Measurements from ENCODE around the gene PCF11. TPM values are rescaled to one million over a fixed set of nuclear protein-coding genes. Genes with fewer than 3 reads are reported as not detected.

The PCF11 gene
- total RNA-seq (2022; extraction: Qiagen RNA extraction) = 24.0 to 30.9 TPM (median 26.0 TPM) in 5 replicates

GRCh38 chr11:83156996-83157593, at the start of gene PCF11:
PCF11 (plus strand) TSS chr11:83157131; CDS start chr11:83157440, 309 bp downstream.

DNA sequence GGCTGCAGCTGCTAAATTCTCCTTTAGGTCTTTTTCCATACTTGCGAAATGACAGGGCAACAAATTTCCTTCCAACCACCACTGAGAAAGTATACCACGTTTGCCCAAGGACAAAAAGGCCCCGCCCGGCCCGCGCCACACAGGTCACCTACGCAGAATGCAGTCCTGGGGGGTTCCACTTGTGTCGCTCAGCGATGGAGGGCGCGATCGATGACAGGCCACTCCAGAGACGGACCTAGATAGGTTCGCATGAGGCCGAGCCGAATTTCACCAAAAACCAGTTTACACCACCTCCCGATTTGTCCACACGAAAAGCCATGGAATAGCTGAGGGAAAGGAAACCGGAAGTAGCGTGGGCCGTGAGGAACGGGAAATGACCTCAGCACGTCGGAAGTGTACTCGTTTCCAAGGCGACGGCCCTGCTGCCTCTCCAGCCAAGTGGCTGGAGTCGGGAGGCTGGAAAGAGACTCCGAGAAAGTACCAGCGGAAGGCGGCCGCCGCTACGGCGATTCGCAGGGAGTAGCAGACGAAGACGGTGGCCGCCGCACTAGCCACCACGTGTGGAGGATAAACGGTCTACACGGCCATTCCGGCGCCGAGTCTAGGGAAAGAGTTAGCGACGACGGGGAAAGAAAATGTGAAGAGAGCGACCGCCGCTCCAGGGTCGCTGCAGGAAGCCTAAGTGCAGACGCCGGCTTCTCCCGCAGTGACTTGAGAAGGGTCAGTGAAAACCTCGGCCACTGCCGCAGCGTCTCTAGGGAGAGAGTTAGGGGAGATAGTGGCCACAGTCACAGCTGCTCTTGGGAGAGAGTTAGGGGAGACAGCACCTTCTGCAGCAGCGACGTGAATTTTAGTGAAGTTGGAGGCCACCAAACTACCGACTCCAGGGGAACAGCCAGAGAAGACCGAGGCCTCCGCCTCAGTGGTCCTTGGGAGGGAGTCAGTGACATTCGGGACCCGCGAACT, 36.7 kb downstream of the PCF11 start, which contains the start of gene ANKRD42:
Gene ANKRD42 (plus strand): TSS at position 398 of the 966 bp plus-strand sequence. CDS start 959 bp downstream, outside the sequence.

Other genes with a start within 250 kb of the PCF11 start
- 5.2 to 7.7 TPM (median 5.9 TPM) in 5 replicates for gene RAB30, start 85.2 kb upstream of the PCF11 start, total RNA-seq (2022; extraction: Qiagen RNA extraction)
- 6.9 to 9.2 TPM (median 7.6 TPM) in 5 replicates for gene ANKRD42, start 36.6 kb downstream of the PCF11 start, total RNA-seq (2022; extraction: Qiagen RNA extraction)
- gene CCDC90B, start 129.2 kb downstream of the PCF11 start, total RNA-seq (2022; extraction: Qiagen RNA extraction) = 52.0 to 74.8 TPM (median 59.2 TPM) in 5 replicates

All from A549 treated with Hydrocortisone at 1 μM for 4 hours (cell line).